Hematopoietic multipotent progenitor cell treated with erythropoietin and hydrocortisone succinate and interleukin-3 and kit ligand, for 6 days (in vitro differentiated cells): ENCODE data around the gene UGDH.

ENCODE experiments used
- DNase-seq: peaks from one replicate; pipeline ENCODE4 v3.0.0-alpha.2; 2015

UGDH gene

DNA sequence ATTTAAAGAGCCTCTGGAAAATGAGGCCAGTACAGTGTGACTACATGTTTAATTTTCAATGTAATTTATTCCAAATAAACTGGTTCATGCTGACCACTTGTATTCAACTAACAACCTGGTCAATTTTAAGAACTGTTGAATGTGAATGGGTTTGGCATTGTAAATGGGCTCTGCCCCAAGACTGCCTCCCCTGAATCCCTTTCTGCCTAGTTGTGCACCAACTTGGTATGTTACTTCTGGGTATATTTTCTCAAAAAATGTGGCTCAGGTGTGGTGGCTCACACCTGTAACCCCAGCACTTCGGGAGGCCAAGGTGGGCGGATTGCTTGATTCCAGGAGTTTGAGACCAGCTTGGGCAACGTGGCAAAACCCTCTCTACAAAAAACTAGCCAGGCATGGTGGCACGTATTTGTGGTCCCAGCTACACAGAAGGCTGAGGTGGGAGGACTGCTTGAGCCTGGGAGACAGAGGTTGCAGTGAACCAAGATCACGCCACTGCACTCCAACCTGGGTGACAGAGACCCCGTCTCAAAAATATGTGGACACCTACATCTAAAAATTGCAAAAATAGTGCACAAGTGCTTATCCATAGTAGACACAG, 75.7 kb downstream of the UGDH start:
- no peak for DNase-seq

DNA sequence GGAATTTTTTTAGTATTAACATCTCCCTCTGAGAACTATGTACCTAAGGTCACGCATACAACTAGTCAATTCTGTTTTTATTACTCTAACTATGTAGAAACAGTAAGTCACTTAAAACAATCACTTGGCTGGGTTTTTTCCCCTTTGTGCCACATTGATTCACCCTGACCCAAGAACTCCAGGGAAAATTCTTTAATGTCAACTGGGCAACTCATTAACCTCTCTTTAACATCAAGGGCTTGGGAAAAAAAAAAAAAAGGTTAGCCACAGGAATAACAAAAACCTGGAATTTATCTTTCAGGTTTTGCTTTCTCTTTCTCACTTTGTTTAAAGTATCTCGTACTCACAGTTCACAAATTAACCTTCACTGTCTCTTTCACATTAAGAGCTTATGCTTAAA, 76.6 kb downstream of the UGDH start:
- no peak for DNase-seq
